Loucy (cell line): Measurements from ENCODE around the gene SH3BP5.

Experiments used
- H2AFZ ChIP-seq: fragments of 200-600 bp; sonication (generic); 2 replicates; pipeline ENCODE4 v1.6.0; 2016; ENCODE audit warnings: antibody characterized with exemption, mild to moderate bottlenecking, low read length, moderate library complexity
- H3F3A ChIP-seq: fragments of 200-600 bp; 2 replicates; pipeline ENCODE4 v1.6.0; 2016; ENCODE audit warnings: antibody characterized with exemption, low read depth, mild to moderate bottlenecking
- H3K27me3 ChIP-seq: fragments of 200-600 bp; sonication (generic); 2 replicates; pipeline ENCODE4 v1.6.1; 2014; ENCODE audit warnings: low read length, mild to moderate bottlenecking; ENCODE audit not compliant: insufficient read depth, poor library complexity, severe bottlenecking
- H3K36me3 ChIP-seq: fragments of 200-600 bp; sonication (generic); 2 replicates; pipeline ENCODE4 v1.6.1; 2016; ENCODE audit warnings: low read length; ENCODE audit not compliant: insufficient read depth
- H3K4me1 ChIP-seq: fragments of 200-600 bp; sonication (generic); 2 replicates; pipeline ENCODE4 v1.5.1; 2014; ENCODE audit warnings: low read length, mild to moderate bottlenecking; ENCODE audit not compliant: insufficient read depth, poor library complexity, severe bottlenecking
- H3K4me2 ChIP-seq: fragments of 200-600 bp; sonication (generic); 2 replicates; pipeline ENCODE4 v1.6.0; 2014; ENCODE audit warnings: antibody characterized with exemption, low read length, low read depth, mild to moderate bottlenecking; ENCODE audit not compliant: poor library complexity, severe bottlenecking
- H3K4me3 ChIP-seq: fragments of 200-600 bp; sonication (generic); 2 replicates; pipeline ENCODE4 v1.5.1; 2014; ENCODE audit warnings: low read length, mild to moderate bottlenecking, mixed read lengths; ENCODE audit not compliant: poor library complexity, severe bottlenecking
- H3K79me2 ChIP-seq: fragments of 200-600 bp; sonication (generic); 2 replicates; pipeline ENCODE4 v1.6.1; 2014; ENCODE audit warnings: low read length; ENCODE audit not compliant: insufficient read depth
- H3K9ac ChIP-seq: fragments of 200-600 bp; sonication (generic); 2 replicates; pipeline ENCODE4 v1.6.0; 2014; ENCODE audit warnings: mild to moderate bottlenecking, low read depth, low read length, moderate library complexity; ENCODE audit not compliant: poor library complexity, severe bottlenecking
- H3K9me2 ChIP-seq: fragments of 200-600 bp; sonication (generic); replicated peaks from 2 replicates; pipeline ENCODE4 v1.6.1; 2016; ENCODE audit warnings: low read depth, low read length, mixed read lengths
- H3K9me3 ChIP-seq: fragments of 200-600 bp; sonication (generic); 2 replicates; pipeline ENCODE4 v1.6.1; 2014; ENCODE audit warnings: mild to moderate bottlenecking, antibody characterized with exemption, low read length, low read depth; ENCODE audit not compliant: insufficient read depth
- H4K20me1 ChIP-seq: fragments of 200-600 bp; sonication (generic); 2 replicates; pipeline ENCODE4 v1.6.0; 2014; ENCODE audit warnings: antibody characterized with exemption, low read length, mild to moderate bottlenecking; ENCODE audit not compliant: insufficient read depth, poor library complexity, severe bottlenecking
- CTCF ChIP-seq: fragments of 200-600 bp; sonication (generic); conservative IDR thresholded peaks from 2 replicates; pipeline ENCODE4 v1.5.1; 2014; ENCODE audit warnings: mild to moderate bottlenecking, antibody characterized with exemption, low read length
- EZH2phosphoT487 ChIP-seq: fragments of 200-600 bp; IDR thresholded peaks from 2 replicates; pipeline ENCODE4 v1.6.1; 2018; ENCODE audit warnings: antibody characterized with exemption, mild to moderate bottlenecking, moderate library complexity, borderline replicate concordance

SH3BP5 gene

GRCh38 chr3:15345066-15345607 lies 12.8 kb upstream of the SH3BP5 start:
- H3K9me3 ChIP-seq, result no peaks in the 10 kb centered on the region
- no peaks in the 10 kb centered on the region for H3F3A ChIP-seq
- H3K79me2 ChIP-seq, result no peaks in the 10 kb centered on the region
- H3K36me3 ChIP-seq, result no peaks in the 10 kb centered on the region
- TF ChIP-seq CTCF (no peak), EZH2phosphoT487 (no peak)
- H3K4me3 ChIP-seq, result no peak overlapping the region
- H3K9me2 ChIP-seq, result no peaks in the 10 kb centered on the region
- no peak overlapping the region for H3K4me2 ChIP-seq
- H3K4me1 ChIP-seq, result no peaks in the 10 kb centered on the region
- H2AFZ ChIP-seq, result no peak overlapping the region
- no peaks in the 10 kb centered on the region for H4K20me1 ChIP-seq
- no peak overlapping the region for H3K9ac ChIP-seq
- H3K27me3 ChIP-seq, result no peaks in the 10 kb centered on the region

DNA sequence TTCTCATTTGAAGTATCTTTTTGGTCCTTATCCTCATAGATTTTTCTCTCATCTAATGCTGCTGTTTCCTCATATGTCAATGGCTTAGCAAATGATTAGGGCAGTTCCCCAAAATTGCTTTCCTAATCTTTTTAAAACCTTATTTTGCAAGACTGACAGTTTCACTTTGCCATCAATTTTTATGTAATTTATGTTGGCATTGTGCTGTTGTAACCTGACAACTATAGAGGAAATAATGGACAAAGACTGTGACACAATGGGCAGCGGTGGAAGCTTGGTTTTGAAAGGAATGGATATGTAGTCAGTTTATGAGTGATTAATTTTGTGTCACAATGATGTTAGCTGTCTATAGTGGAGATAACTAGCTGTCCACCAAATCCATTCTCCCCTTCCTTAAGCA lies 10.6 kb upstream of the SH3BP5 start:
- H4K20me1 ChIP-seq, result no peaks in the 10 kb centered on the region
- no peak overlapping the region for H2AFZ ChIP-seq
- H3K4me3 ChIP-seq, result no peak overlapping the region
- H3K4me2 ChIP-seq, result no peak overlapping the region
- no peaks in the 10 kb centered on the region for H3K27me3 ChIP-seq
- H3K4me1 ChIP-seq, result no peaks in the 10 kb centered on the region
- H3K36me3 ChIP-seq, result no peaks in the 10 kb centered on the region
- no peak for TF ChIP-seq EZH2phosphoT487
- no peak for TF ChIP-seq CTCF
- H3K9ac ChIP-seq, result no peak overlapping the region
- no peaks in the 10 kb centered on the region for H3F3A ChIP-seq
- H3K9me2 ChIP-seq, result no peaks in the 10 kb centered on the region
- H3K9me3 ChIP-seq, result no peaks in the 10 kb centered on the region
- no peaks in the 10 kb centered on the region for H3K79me2 ChIP-seq

DNA sequence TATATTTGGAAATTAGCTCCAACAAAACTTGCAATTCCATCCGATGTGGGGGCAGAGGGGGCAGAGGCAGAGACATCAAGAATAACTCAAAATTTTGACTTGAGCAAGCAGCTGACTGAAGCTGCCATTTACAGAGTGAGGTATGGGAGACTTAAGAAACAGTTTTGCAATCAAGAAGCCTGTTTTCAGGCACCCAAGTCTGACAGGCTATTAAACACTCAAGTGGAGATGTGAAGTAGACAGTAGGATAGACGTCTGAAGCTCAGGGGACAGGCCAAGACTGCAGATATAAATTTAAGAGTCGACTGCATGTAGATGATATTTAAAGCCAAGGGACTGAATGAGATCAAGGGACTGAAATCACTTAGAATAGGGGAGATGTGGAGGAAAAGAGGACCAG lies 9.9 kb upstream of the SH3BP5 start:
- Histone ChIP-seq H3K36me3 (no peaks in the 10 kb centered on the region), H3K9ac (no peak overlapping the region), H3K9me2 (no peaks in the 10 kb centered on the region), H3K4me3 (no peak overlapping the region), H3F3A (no peaks in the 10 kb centered on the region), H3K4me2 (no peak overlapping the region), H2AFZ (no peak overlapping the region), H3K27me3 (no peaks in the 10 kb centered on the region), H3K79me2 (no peaks in the 10 kb centered on the region), H4K20me1 (no peaks in the 10 kb centered on the region), H3K9me3 (no peaks in the 10 kb centered on the region), H3K4me1 (no peaks in the 10 kb centered on the region)
- TF ChIP-seq CTCF, result no peak
- no peak for TF ChIP-seq EZH2phosphoT487
